H1 (cell line): Measurements from ENCODE around the gene DENND4B.

ENCODE experiments used
- CTCF ChIP-seq, 3 experiments: IDR thresholded peaks; 1 replicate in 2 of 3; 2 replicates in 1 of 3; pipeline versions ENCODE4 v1.5.1 to v1.6.1; 2011; ENCODE audit warnings: low read length in 3 of 3, mild to moderate bottlenecking in 3 of 3, inconsistent platforms in 2 of 3, low read depth in 1 of 3, moderate library complexity in 1 of 3; ENCODE audit not compliant: insufficient read depth in 1 of 3; ENCODE audit errors: control extremely low read depth in 1 of 3
- GABPA ChIP-seq: IDR thresholded peaks from 2 replicates; pipeline ENCODE4 v1.6.1; 2011; ENCODE audit warnings: mild to moderate bottlenecking, low read length, moderate library complexity, borderline replicate concordance; ENCODE audit not compliant: insufficient read depth
- NRF1 ChIP-seq: IDR thresholded peaks from 2 replicates; pipeline ENCODE4 v1.6.1; 2011; ENCODE audit warnings: mild to moderate bottlenecking, low read depth, low read length, improper control_type of control experiment
- PHF8 ChIP-seq: fragments of 200-600 bp; sonication (generic); conservative IDR thresholded peaks from 2 replicates; pipeline ENCODE4 v1.7.1; 2012; ENCODE audit warnings: low read depth, mild to moderate bottlenecking, inconsistent platforms, low read length, moderate library complexity
- POLR2A ChIP-seq, 2 experiments: IDR thresholded peaks; 1 replicate in 1 of 2; 2 replicates in 1 of 2; pipeline ENCODE4 v1.6.1; 2011; ENCODE audit warnings: low read depth in 2 of 2, low read length in 2 of 2, mild to moderate bottlenecking in 2 of 2; ENCODE audit errors: control extremely low read depth in 1 of 2
- POU5F1 ChIP-seq: IDR thresholded peaks from 2 replicates; pipeline ENCODE4 v1.6.1; 2011; ENCODE audit warnings: low read depth, mild to moderate bottlenecking, low read length, moderate library complexity
- RBBP5 ChIP-seq: IDR thresholded peaks from 2 replicates; pipeline ENCODE4 v1.7.1; 2012; ENCODE audit warnings: low read depth, mild to moderate bottlenecking, inconsistent platforms, low read length, moderate library complexity, borderline replicate concordance
- SP2 ChIP-seq: IDR thresholded peaks from 2 replicates; pipeline ENCODE4 v1.6.1; 2012; ENCODE audit warnings: mild to moderate bottlenecking, low read length, inconsistent platforms

- TF ChIP-seq POU5F1 (no peak), PHF8 (no peak), CTCF (IDR thresholded peaks at IDR 0.05; ENCODE audit: control extremely low read depth in 1 of 3, insufficient read depth in 1 of 3, low read depth in 1 of 3, low read length in 3 of 3) (no peak), POLR2A (IDR thresholded peaks at IDR 0.05; ENCODE audit: control extremely low read depth in 1 of 2, low read depth in 2 of 2, low read length in 2 of 2) (no peak), SP2 (no peak), RBBP5 (no peak), GABPA (no peak), NRF1 (no peak)
Measured at GRCh38 chr1:153936011-153936802, 10.3 kb downstream of the DENND4B start.
